B cell (primary cell): ENCODE measurements around the gene CDCA7L.

Experiments used
- EZH2 ChIP-seq: IDR thresholded peaks from 2 replicates; pipeline ENCODE4 v1.6.1; 2012; ENCODE audit warnings: borderline replicate concordance, low read depth, mild to moderate bottlenecking, moderate library complexity, low read length; ENCODE audit not compliant: insufficient read depth, poor library complexity, severe bottlenecking
- TF ChIP-seq, protein P1 (sequence below): fragments of 200-600 bp; IDR thresholded peaks from one replicate; pipeline ENCODE4 v1.8.0; 2022; ENCODE audit warnings: antibody characterized with exemption, mild to moderate bottlenecking

DNA sequence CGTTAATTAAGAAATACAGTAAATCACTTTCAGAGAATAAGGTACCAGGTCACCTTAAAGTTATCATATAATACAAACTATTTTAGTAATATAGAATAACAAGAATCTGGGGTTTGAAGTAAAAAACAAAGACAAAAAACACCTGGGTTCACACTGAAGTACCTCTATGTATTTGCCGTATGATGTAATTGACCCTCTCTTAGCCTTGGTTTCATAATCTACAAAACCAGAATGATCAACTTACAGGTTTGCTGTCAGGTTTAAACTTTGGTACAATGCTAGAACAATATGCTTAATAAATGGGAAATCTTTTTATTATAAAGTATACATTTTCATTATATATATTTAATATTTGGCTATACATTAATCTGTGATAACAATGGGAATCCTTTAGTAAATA, 58.3 kb downstream of the CDCA7L start:
- TF ChIP-seq, protein P1, sequence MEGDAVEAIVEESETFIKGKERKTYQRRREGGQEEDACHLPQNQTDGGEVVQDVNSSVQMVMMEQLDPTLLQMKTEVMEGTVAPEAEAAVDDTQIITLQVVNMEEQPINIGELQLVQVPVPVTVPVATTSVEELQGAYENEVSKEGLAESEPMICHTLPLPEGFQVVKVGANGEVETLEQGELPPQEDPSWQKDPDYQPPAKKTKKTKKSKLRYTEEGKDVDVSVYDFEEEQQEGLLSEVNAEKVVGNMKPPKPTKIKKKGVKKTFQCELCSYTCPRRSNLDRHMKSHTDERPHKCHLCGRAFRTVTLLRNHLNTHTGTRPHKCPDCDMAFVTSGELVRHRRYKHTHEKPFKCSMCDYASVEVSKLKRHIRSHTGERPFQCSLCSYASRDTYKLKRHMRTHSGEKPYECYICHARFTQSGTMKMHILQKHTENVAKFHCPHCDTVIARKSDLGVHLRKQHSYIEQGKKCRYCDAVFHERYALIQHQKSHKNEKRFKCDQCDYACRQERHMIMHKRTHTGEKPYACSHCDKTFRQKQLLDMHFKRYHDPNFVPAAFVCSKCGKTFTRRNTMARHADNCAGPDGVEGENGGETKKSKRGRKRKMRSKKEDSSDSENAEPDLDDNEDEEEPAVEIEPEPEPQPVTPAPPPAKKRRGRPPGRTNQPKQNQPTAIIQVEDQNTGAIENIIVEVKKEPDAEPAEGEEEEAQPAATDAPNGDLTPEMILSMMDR: no peak
- no peak for TF ChIP-seq EZH2
